ENCODE data around the gene CCDC93. TPM values are rescaled to one million over a fixed set of nuclear protein-coding genes. Genes with fewer than 3 reads are reported as not detected.

Gene CCDC93
- total and polyA plus RNA-seq, 2 of the 4 experiments (the other 2 are of a cell fraction) = 8.1 to 17.2 TPM

GRCh38 chr2:117935456-117935855 is 78.4 kb downstream of the CCDC93 start:
- H4K5ac ChIP-seq (ENCODE audit: low read depth, low read length) = no peak overlapping the region
- no peak overlapping the region for H3K4me3 ChIP-seq (ENCODE audit: insufficient read depth, low read depth, low read length)
- H2BK120ac ChIP-seq (ENCODE audit: low read depth, low read length) = no peak overlapping the region
- no peak overlapping the region for H2AK9ac ChIP-seq (replicated peaks; ENCODE audit: low read depth, low read length, poor library complexity)
- WGBS, 2 experiments (ENCODE audit: extremely low coverage in 2 of 2, insufficient read length in 1 of 2) = no CpG with 5 or more reads among the region's 5 CpGs
- H4K91ac ChIP-seq (ENCODE audit: insufficient read depth, low read depth, low read length) = no peak overlapping the region
- CTCF ChIA-PET = no interaction called here
- ATAC-seq (ENCODE audit: low read depth) (no peak), DNase-seq (no peak)
- TF ChIP-seq CHD1 (IDR thresholded peaks at IDR 0.05; ENCODE audit: low read depth, low read length) (no peak), BHLHE40 (IDR thresholded peaks at IDR 0.05; ENCODE audit: low read depth, low read length) (no peak), MXI1 (IDR thresholded peaks at IDR 0.05; ENCODE audit: borderline replicate concordance, low read depth, low read length) (no peak), NFE2L2 (IDR thresholded peaks at IDR 0.05; ENCODE audit: low read depth, low read length) (no peak), MAZ (IDR thresholded peaks at IDR 0.05; ENCODE audit: borderline replicate concordance, low read depth, low read length) (no peak), SMC3 (IDR thresholded peaks at IDR 0.05; ENCODE audit: low read depth, low read length) (no peak), RCOR1 (IDR thresholded peaks at IDR 0.05; ENCODE audit: insufficient replicate concordance, low read length) (no peak), CTCF (conservative IDR thresholded peaks at IDR 0.05; ENCODE audit: low read depth, low read length) (no peak), POLR2A (IDR thresholded peaks at IDR 0.05; ENCODE audit: low read depth, low read length) (no peak), RAD21 (IDR thresholded peaks at IDR 0.05; ENCODE audit: low read length) (no peak), FOS (IDR thresholded peaks at IDR 0.05; ENCODE audit: low read depth, low read length) (no peak)
- TF ChIP-seq, protein P1, sequence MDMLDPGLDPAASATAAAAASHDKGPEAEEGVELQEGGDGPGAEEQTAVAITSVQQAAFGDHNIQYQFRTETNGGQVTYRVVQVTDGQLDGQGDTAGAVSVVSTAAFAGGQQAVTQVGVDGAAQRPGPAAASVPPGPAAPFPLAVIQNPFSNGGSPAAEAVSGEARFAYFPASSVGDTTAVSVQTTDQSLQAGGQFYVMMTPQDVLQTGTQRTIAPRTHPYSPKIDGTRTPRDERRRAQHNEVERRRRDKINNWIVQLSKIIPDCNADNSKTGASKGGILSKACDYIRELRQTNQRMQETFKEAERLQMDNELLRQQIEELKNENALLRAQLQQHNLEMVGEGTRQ (IDR thresholded peaks at IDR 0.05; ENCODE audit: low read depth, low read length) = no peak
- peaks cover 0 to 5% of the 10 kb centered on the region in 2 experiments; a peak in 1 of 4 replicates for H3K79me1 ChIP-seq (ENCODE audit: low read depth in 1 of 2, low read length in 2 of 2)
- no TSS peak for BruUV-seq (replicated peaks)
- no peak overlapping the region for H2AFZ ChIP-seq (replicated peaks; ENCODE audit: low read length, poor library complexity)
- H4K20me1 ChIP-seq (ENCODE audit: insufficient read depth, low read length) = no peaks in the 10 kb centered on the region
- no peak overlapping the region for H2BK15ac ChIP-seq (ENCODE audit: low read depth, low read length)
- no peak overlapping the region for H3K4me2 ChIP-seq (ENCODE audit: low read depth, low read length)
- dilution Hi-C loops (cut with HindIII; ENCODE audit: low sequenced_read_pairs, unreplicated experiment) (no loop called here), in situ Hi-C loops (cut with MboI; ENCODE audit: low sequenced_read_pairs) (loop anchor here (10.0 kb wide), 1 partner anchor 111 kb away; no protein-coding TSS in a partner anchor), intact Hi-C loops (cut with micrococcal nuclease) (loop anchor here (5.0 kb wide), 1 partner anchor 113 kb away; no protein-coding TSS in a partner anchor)
- H3K36me3 ChIP-seq (ENCODE audit: control insufficient read depth, insufficient read depth, low read length) = peaks cover 57% of the 10 kb centered on the region
- no peak overlapping the region for H3K14ac ChIP-seq (replicated peaks; ENCODE audit: low read depth, low read length)
- H2BK5ac ChIP-seq (ENCODE audit: low read depth, low read length, poor library complexity, severe bottlenecking) = no peak overlapping the region
- H2BK20ac ChIP-seq (ENCODE audit: low read depth, low read length) = no peak overlapping the region
- H3K27ac ChIP-seq (ENCODE audit: insufficient read depth, low read length) = no peak overlapping the region
- no peak overlapping the region for H4K8ac ChIP-seq (ENCODE audit: low read depth in 2 of 2, low read length in 2 of 2)
- H3K56ac ChIP-seq (ENCODE audit: extremely low read depth, insufficient read depth, low read length) = no peak overlapping the region
- H3K4ac ChIP-seq (ENCODE audit: low read depth, low read length) = no peak overlapping the region
- H2AK5ac ChIP-seq (ENCODE audit: low read depth, low read length) = no peak overlapping the region
- no peaks in the 10 kb centered on the region for H3K9me3 ChIP-seq (ENCODE audit: control insufficient read depth, insufficient read depth, low read length)
- POLR2A ChIA-PET (ENCODE audit: unreplicated experiment) = no interaction called here
- peaks cover 5% of the 10 kb centered on the region; the same call in 1 of the 2 replicates for H3K4me1 ChIP-seq (ENCODE audit: control insufficient read depth, insufficient read depth, low read length)
- no peak overlapping the region for H3K23ac ChIP-seq (ENCODE audit: low read depth, low read length)
- peaks cover 3% of the 10 kb centered on the region; the same call in 1 of the 2 replicates for H3K9me1 ChIP-seq (ENCODE audit: insufficient read depth, low read length)
- H3K27me3 ChIP-seq (ENCODE audit: control insufficient read depth, insufficient read depth, low read length) = no peaks in the 10 kb centered on the region
- H3K18ac ChIP-seq (ENCODE audit: low read depth, low read length) = no peak overlapping the region
- H3K9ac ChIP-seq (ENCODE audit: low read depth, low read length) = no peak overlapping the region

All from IMR-90 (cell line).